OCI-LY7 (cell line): ENCODE results near the gene GORASP2. TPM values are rescaled to one million over a fixed set of nuclear protein-coding genes. Genes with fewer than 3 reads are reported as not detected.

Experiments
- BruUV-seq: library from RNA; stranded (reverse); fragments of 400-500 nt; replicated peaks from 2 replicates; lab custom pipeline; 2021; lab: Mats Ljungman, UMichigan
- CTCF ChIA-PET: fragments of 300-600 bp; sonication (Branson Sonifier 250); formaldehyde crosslinking; loops from one replicate; lab custom pipeline; 2022; ENCODE audit warnings: antibody characterized with exemption; ENCODE audit not compliant: unreplicated experiment; lab: Charles Lee
- POLR2A ChIA-PET: fragments of 300-600 bp; sonication (Branson Sonifier 250); formaldehyde crosslinking; loops from one replicate; lab custom pipeline; 2022; ENCODE audit warnings: antibody characterized with exemption; lab: Charles Lee
- DNase-seq: peaks from one replicate; pipeline ENCODE4 v3.0.0-alpha.2; 2015; ENCODE audit warnings: low spot score
- H2AFZ ChIP-seq: fragments of 200-600 bp; sonication (generic), shearing (Covaris generic); 2 replicates; pipeline ENCODE4 v1.6.1; 2014; ENCODE audit warnings: mild to moderate bottlenecking, antibody characterized with exemption, low read length, moderate library complexity
- H3K27ac ChIP-seq: fragments of 200-600 bp; sonication (generic); 2 replicates; pipeline ENCODE4 v1.5.1; 2014; ENCODE audit warnings: mixed run types, low read depth, mild to moderate bottlenecking, moderate library complexity, low read length, inconsistent platforms; ENCODE audit not compliant: poor library complexity, severe bottlenecking
- H3K36me3 ChIP-seq: fragments of 200-600 bp; sonication (generic); 2 replicates; pipeline ENCODE4 v1.6.1; 2014; ENCODE audit warnings: mild to moderate bottlenecking, antibody characterized with exemption, low read length, moderate library complexity, mixed read lengths; ENCODE audit not compliant: insufficient read depth
- H3K4me1 ChIP-seq: fragments of 200-600 bp; sonication (generic); 2 replicates; pipeline ENCODE4 v1.5.1; 2014; ENCODE audit warnings: mild to moderate bottlenecking, low read length; ENCODE audit not compliant: insufficient read depth, poor library complexity, severe bottlenecking
- H3K4me2 ChIP-seq: fragments of 200-600 bp; sonication (generic); 2 replicates; pipeline ENCODE4 v1.6.1; 2014; ENCODE audit warnings: mild to moderate bottlenecking, low read length
- H3K4me3 ChIP-seq: fragments of 200-600 bp; sonication (generic); 2 replicates; pipeline ENCODE4 v1.5.1; 2014; ENCODE audit warnings: mild to moderate bottlenecking, low read depth, low read length; ENCODE audit not compliant: poor library complexity, severe bottlenecking
- H3K79me2 ChIP-seq: fragments of 200-600 bp; sonication (generic); 2 replicates; pipeline ENCODE4 v1.6.1; 2016; ENCODE audit warnings: low read depth, mild to moderate bottlenecking, low read length, moderate library complexity, mixed read lengths; ENCODE audit not compliant: insufficient read depth
- H3K9me2 ChIP-seq: fragments of 200-600 bp; sonication (generic); 2 replicates; pipeline ENCODE4 v1.6.1; 2016; ENCODE audit warnings: mild to moderate bottlenecking, low read length, mixed read lengths; ENCODE audit not compliant: insufficient read depth
- H3K9me3 ChIP-seq: fragments of 200-600 bp; sonication (generic); 2 replicates; pipeline ENCODE4 v1.6.1; 2014; ENCODE audit warnings: mild to moderate bottlenecking, mixed run types, low read length, mixed read lengths
- H4K20me1 ChIP-seq: fragments of 200-600 bp; sonication (generic); 2 replicates; pipeline ENCODE4 v1.6.1; 2014; ENCODE audit warnings: mild to moderate bottlenecking, antibody characterized with exemption, low read length, moderate library complexity, mixed read lengths; ENCODE audit not compliant: insufficient read depth
- EZH2phosphoT487 ChIP-seq: fragments of 200-600 bp; sonication (generic); IDR thresholded peaks from 2 replicates; pipeline ENCODE4 v1.6.1; 2018; ENCODE audit warnings: low read depth, borderline replicate concordance, mild to moderate bottlenecking, mixed run types, antibody characterized with exemption, low read length, moderate library complexity, mixed read lengths
- intact Hi-C: fragments of 100-400 bp; cut with micrococcal nuclease; formaldehyde crosslinking; loops from one replicate; pipeline ENCODE4 v1.10.0; 2022; ENCODE audit not compliant: unreplicated experiment
- total RNA-seq, 2 experiments: library from RNA; depleted of rRNA in 1 of 2; stranded (reverse); fragments of >200 nt in 1 of 2; shearing (Covaris generic) in 1 of 2; gene quantifications; 2 replicates each; pipeline ENCODE4 v1.2.3, GENCODE V29; 2014 to 2022
- TF ChIP-seq, protein P1 (sequence below): fragments of 200-600 bp; sonication (generic); conservative IDR thresholded peaks from 2 replicates; pipeline ENCODE4 v1.5.1; 2014; ENCODE audit warnings: mild to moderate bottlenecking, antibody characterized with exemption, low read length, moderate library complexity, mixed read lengths

GORASP2 gene
- total RNA-seq, 2 experiments from 2014 or later, result 30.7 to 94.3 TPM

DNA sequence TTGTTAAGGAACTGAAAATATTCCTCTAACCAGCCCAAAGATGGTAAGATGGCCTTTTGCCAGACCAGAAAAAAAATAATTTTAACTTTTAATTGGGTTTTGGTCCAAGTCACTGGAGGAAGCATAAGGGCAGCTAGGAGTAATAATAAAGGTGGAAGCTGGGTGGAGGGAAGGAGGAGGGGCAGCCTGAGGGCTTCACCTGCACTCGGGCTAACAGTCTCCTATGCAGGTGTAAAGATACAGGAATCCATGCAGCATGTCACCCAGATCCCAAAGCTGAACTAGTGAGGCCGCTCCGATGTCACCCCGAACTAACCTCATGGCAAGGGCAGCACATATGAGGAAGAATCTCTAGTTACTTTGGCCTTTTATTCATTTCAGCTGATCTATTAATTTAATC, 37.2 kb upstream of the GORASP2 start:
- no TSS peak for BruUV-seq
- no peaks in the 10 kb centered on the region for H3K36me3 ChIP-seq
- no peak overlapping the region for H3K27ac ChIP-seq
- intact Hi-C loops, result no loop called here
- no peaks in the 10 kb centered on the region for H3K79me2 ChIP-seq
- ChIA-PET CTCF (no interaction called here), POLR2A (interaction anchor here (0.5 to 0.7 kb wide), 2 partner anchors 17 to 48 kb away, joined by 3 read pairs; no protein-coding TSS in a partner anchor)
- TF ChIP-seq EZH2phosphoT487, result no peak
- TF ChIP-seq, protein P1, sequence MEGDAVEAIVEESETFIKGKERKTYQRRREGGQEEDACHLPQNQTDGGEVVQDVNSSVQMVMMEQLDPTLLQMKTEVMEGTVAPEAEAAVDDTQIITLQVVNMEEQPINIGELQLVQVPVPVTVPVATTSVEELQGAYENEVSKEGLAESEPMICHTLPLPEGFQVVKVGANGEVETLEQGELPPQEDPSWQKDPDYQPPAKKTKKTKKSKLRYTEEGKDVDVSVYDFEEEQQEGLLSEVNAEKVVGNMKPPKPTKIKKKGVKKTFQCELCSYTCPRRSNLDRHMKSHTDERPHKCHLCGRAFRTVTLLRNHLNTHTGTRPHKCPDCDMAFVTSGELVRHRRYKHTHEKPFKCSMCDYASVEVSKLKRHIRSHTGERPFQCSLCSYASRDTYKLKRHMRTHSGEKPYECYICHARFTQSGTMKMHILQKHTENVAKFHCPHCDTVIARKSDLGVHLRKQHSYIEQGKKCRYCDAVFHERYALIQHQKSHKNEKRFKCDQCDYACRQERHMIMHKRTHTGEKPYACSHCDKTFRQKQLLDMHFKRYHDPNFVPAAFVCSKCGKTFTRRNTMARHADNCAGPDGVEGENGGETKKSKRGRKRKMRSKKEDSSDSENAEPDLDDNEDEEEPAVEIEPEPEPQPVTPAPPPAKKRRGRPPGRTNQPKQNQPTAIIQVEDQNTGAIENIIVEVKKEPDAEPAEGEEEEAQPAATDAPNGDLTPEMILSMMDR, result no peak
- H3K9me3 ChIP-seq, result no peaks in the 10 kb centered on the region
- no peaks in the 10 kb centered on the region for H3K9me2 ChIP-seq
- DNase-seq, result no peak
- H2AFZ ChIP-seq, result no peak overlapping the region
- H3K4me2 ChIP-seq, result no peak overlapping the region
- no peaks in the 10 kb centered on the region for H4K20me1 ChIP-seq
- no peaks in the 10 kb centered on the region for H3K4me1 ChIP-seq
- no peak overlapping the region for H3K4me3 ChIP-seq

DNA sequence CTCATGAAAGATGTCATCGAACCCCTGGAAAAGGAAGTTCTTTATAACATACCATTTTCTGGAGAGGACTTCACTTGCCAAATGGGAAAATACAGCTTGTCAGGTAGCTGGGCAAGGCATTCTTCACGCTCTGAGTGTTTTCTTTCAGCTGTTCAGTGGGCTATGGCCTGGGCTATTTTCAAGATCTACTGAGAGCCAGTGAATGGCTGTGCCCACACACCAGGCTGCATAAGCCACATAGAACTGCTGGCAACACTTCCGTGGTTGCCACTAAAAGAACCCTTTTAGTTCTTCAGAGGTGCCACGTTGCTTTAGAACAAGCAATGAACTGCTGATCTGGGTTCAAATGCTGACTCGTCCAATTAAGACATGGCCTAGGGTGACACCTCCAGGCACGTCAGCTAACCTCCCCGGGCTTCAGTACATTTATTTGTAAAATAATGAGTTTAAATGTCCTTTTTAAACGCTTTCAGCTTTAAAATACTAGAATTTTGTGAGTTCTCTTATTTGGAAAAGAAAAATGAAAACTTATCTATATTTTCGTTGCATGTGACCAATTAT, 36.6 kb upstream of the GORASP2 start:
- TF ChIP-seq, protein P1, result no peak
- TF ChIP-seq EZH2phosphoT487, result no peak
- ChIA-PET POLR2A (interaction anchor here (0.5 kb wide), 1 partner anchor 18 kb away, joined by 3 read pairs; no protein-coding TSS in a partner anchor), CTCF (no interaction called here)
- H2AFZ ChIP-seq, result no peak overlapping the region
- no peak overlapping the region for H3K4me3 ChIP-seq
- H4K20me1 ChIP-seq, result no peaks in the 10 kb centered on the region
- DNase-seq, result no peak
- intact Hi-C loops, result no loop called here
- H3K27ac ChIP-seq, result no peak overlapping the region
- no peaks in the 10 kb centered on the region for H3K79me2 ChIP-seq
- H3K9me2 ChIP-seq, result no peaks in the 10 kb centered on the region
- H3K36me3 ChIP-seq, result no peaks in the 10 kb centered on the region
- no peak overlapping the region for H3K4me2 ChIP-seq
- no TSS peak for BruUV-seq
- no peaks in the 10 kb centered on the region for H3K9me3 ChIP-seq
- no peaks in the 10 kb centered on the region for H3K4me1 ChIP-seq

DNA sequence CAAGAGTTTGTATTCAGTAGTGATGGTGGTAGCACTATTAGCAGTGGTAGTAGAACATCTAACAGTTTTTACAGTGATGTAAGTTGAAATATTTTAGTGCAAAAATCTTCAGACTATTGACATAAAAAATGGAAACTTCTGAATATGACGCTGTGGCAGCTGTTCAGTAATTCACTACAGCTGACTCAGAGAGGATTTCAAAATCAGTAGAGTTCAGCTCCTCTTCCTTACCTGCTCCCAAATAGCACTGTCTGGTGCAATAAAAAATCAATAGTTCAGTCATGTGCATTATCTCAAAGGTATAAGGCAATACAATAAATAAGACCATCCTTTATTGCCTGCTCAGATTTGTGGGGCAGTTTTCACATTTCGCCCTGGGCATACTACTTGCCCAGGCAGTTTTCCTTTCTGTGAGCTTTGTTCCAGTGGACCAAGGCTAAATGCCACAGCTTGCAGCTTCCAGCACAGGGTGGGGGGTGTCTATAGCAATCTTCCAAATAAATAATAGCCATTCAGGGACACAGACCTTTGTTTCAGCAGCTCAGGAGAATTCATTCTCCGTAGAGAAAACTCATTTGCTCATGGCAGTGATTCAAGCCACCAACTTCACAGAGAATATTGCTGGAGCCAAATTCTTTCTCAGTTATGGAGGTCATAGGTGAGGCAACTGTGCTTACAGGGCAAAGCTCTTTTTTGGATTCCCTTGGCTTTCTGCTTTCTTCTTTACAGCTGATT, 33.9 kb upstream of the GORASP2 start:
- Histone ChIP-seq H3K4me3 (no peak overlapping the region), H2AFZ (no peak overlapping the region), H3K9me2 (no peaks in the 10 kb centered on the region), H3K36me3 (no peaks in the 10 kb centered on the region), H3K4me1 (no peaks in the 10 kb centered on the region), H3K4me2 (no peak overlapping the region), H3K79me2 (no peaks in the 10 kb centered on the region), H4K20me1 (no peaks in the 10 kb centered on the region), H3K27ac (no peak overlapping the region), H3K9me3 (no peaks in the 10 kb centered on the region)
- ChIA-PET POLR2A (no interaction called here), CTCF (no interaction called here)
- intact Hi-C loops, result no loop called here
- no peak for DNase-seq
- TF ChIP-seq EZH2phosphoT487, result no peak
- TF ChIP-seq, protein P1, result no peak
- no TSS peak for BruUV-seq
